CD4-positive, alpha-beta T cell (primary cell): ENCODE data around the gene EXO1. TPM values are rescaled to one million over a fixed set of nuclear protein-coding genes. Genes with fewer than 3 reads are reported as not detected.

ENCODE experiments used
- ATAC-seq: fragments of 200-7000 bp; cut with Tn5 transposase; one replicate; pipeline ENCODE4 v1.10.0; 2022; ENCODE audit warnings: mild to moderate bottlenecking; ENCODE audit not compliant: poor library complexity
- CTCF ChIA-PET: fragments of 350-600 bp; sonication (Branson Sonifier 250); formaldehyde crosslinking; loops from one replicate; lab custom pipeline; 2021; ENCODE audit warnings: antibody characterized with exemption, inconsistent platforms; lab: Charles Lee
- POLR2A ChIA-PET: fragments of 350-600 bp; sonication (Branson Sonifier 250); formaldehyde crosslinking; loops from one replicate; lab custom pipeline; 2021; ENCODE audit warnings: antibody characterized with exemption, inconsistent platforms; lab: Charles Lee
- DNase-seq, 14 experiments: peaks; one replicate each; pipeline ENCODE4 v3.0.0-alpha.2; 2013 to 2020; ENCODE audit warnings: mixed read lengths in 2 of 14
- H3K27ac ChIP-seq, 2 donors: one replicate each; pipeline versions ENCODE4 v1.5.1 to v1.7.0; 2013; ENCODE audit warnings: low read length in 2 of 2, low read depth in 1 of 2, mild to moderate bottlenecking in 1 of 2
- H3K27me3 ChIP-seq, 2 experiments: 1 replicate in 1 of 2; 2 replicates in 1 of 2; pipeline versions ENCODE4 v1.6.1 to v1.7.0; 2013; ENCODE audit warnings: low read length in 2 of 2, control low read depth in 1 of 2, mild to moderate bottlenecking in 1 of 2, moderate library complexity in 1 of 2; ENCODE audit not compliant: insufficient read depth in 2 of 2, control insufficient read depth in 1 of 2
- H3K36me3 ChIP-seq: one replicate; pipeline ENCODE4 v1.6.1; 2013; ENCODE audit warnings: low read length, control low read depth; ENCODE audit not compliant: insufficient read depth
- H3K4me1 ChIP-seq: one replicate; pipeline ENCODE4 v1.6.1; 2013; ENCODE audit warnings: low read length, control low read depth; ENCODE audit not compliant: insufficient read depth
- H3K4me3 ChIP-seq: one replicate; pipeline ENCODE4 v1.5.1; 2013; ENCODE audit warnings: mild to moderate bottlenecking, low read length, moderate library complexity
- H3K9me3 ChIP-seq, 2 experiments: 1 replicate in 1 of 2; 2 replicates in 1 of 2; pipeline versions ENCODE4 v1.6.1 to v1.7.0; 2013; ENCODE audit warnings: low read length in 2 of 2, mild to moderate bottlenecking in 2 of 2, control low read depth in 1 of 2, moderate library complexity in 1 of 2; ENCODE audit not compliant: control insufficient read depth in 1 of 2, insufficient read depth in 1 of 2
- H3K27ac Mint-ChIP-seq: one replicate; pipeline ENCODE4 v1.8.0; 2020; ENCODE audit warnings: mixed read lengths
- H3K27me3 Mint-ChIP-seq: one replicate; pipeline ENCODE4 v1.8.0; 2021; ENCODE audit warnings: mixed read lengths
- H3K36me3 Mint-ChIP-seq: one replicate; pipeline ENCODE4 v1.8.0; 2021; ENCODE audit warnings: low read depth, mixed read lengths
- H3K4me1 Mint-ChIP-seq: one replicate; pipeline ENCODE4 v1.8.0; 2021; ENCODE audit warnings: low read depth, mixed read lengths
- H3K4me3 Mint-ChIP-seq: one replicate; pipeline ENCODE4 v1.8.0; 2020; ENCODE audit warnings: mild to moderate bottlenecking, mixed read lengths
- H3K9me3 Mint-ChIP-seq: one replicate; pipeline ENCODE4 v1.8.0; 2020; ENCODE audit warnings: mixed read lengths
- intact Hi-C, 2 experiments: fragments of 100-400 bp; cut with DNase I in 1 of 2; cut with micrococcal nuclease in 1 of 2; formaldehyde crosslinking; loops; one replicate each; pipeline versions ENCODE4 v1.15.1 to v1.9.0; 2023 to 2025; cut with DNase I, micrococcal nuclease
- total RNA-seq, 174 experiments: library from RNA in 2 of 174; stranded (reverse) in 2 of 174; gene quantifications; one replicate each; pipeline ENCODE4 v1.2.3 and lab custom pipeline; 2021 to 2026
- TF ChIP-seq, protein P1 (sequence below): fragments of 200-600 bp; IDR thresholded peaks from one replicate; pipeline ENCODE4 v1.8.0; 2022; ENCODE audit warnings: antibody characterized with exemption, mild to moderate bottlenecking

EXO1 gene
- total RNA-seq, 2 experiments from 2014 or later = 0.25 to 1.1 TPM

DNA sequence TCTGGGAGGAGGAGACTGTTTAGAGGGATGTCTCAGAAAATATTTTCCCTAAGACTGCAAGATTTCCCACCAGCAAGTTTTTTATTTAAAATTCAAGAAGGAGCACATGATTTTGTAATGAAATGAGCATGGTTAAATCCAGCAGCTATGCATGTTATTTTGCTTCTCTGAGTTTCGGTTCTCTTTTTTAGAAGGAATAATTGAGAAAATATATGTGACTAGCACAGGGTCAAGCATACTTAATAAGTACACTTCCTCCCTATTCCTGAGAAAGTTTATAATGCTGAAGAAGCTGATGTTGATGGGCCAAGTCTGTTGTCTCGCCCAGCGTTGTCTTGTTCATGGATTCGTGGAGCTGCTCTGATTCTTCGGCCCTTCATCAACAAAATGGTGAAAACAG is 51.2 kb downstream of the EXO1 start:
- Mint-ChIP-seq H3K4me1 (no peaks in the 10 kb centered on the region), H3K4me3 (no peak overlapping the region), H3K27me3 (no peaks in the 10 kb centered on the region), H3K9me3 (no peaks in the 10 kb centered on the region), H3K27ac (no peak overlapping the region), H3K36me3 (no peaks in the 10 kb centered on the region)
- intact Hi-C loops = loop anchor here (5.0 to 10.0 kb wide), 3 partner anchors 287 to 1426 kb away; partner anchors contain the start of gene KMO (in 1 of the 2)
- TF ChIP-seq, protein P1, sequence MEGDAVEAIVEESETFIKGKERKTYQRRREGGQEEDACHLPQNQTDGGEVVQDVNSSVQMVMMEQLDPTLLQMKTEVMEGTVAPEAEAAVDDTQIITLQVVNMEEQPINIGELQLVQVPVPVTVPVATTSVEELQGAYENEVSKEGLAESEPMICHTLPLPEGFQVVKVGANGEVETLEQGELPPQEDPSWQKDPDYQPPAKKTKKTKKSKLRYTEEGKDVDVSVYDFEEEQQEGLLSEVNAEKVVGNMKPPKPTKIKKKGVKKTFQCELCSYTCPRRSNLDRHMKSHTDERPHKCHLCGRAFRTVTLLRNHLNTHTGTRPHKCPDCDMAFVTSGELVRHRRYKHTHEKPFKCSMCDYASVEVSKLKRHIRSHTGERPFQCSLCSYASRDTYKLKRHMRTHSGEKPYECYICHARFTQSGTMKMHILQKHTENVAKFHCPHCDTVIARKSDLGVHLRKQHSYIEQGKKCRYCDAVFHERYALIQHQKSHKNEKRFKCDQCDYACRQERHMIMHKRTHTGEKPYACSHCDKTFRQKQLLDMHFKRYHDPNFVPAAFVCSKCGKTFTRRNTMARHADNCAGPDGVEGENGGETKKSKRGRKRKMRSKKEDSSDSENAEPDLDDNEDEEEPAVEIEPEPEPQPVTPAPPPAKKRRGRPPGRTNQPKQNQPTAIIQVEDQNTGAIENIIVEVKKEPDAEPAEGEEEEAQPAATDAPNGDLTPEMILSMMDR = no peak
- no peak for ATAC-seq
- H3K27me3 ChIP-seq = no peaks in the 10 kb centered on the region
- no peaks in the 10 kb centered on the region for H3K36me3 ChIP-seq
- H3K4me3 ChIP-seq = no peak overlapping the region
- ChIA-PET CTCF (no interaction called here), POLR2A (no interaction called here)
- H3K9me3 ChIP-seq = no peaks in the 10 kb centered on the region
- H3K27ac ChIP-seq = no peak overlapping the region
- DNase-seq = no peak
- H3K4me1 ChIP-seq = no peaks in the 10 kb centered on the region

DNA sequence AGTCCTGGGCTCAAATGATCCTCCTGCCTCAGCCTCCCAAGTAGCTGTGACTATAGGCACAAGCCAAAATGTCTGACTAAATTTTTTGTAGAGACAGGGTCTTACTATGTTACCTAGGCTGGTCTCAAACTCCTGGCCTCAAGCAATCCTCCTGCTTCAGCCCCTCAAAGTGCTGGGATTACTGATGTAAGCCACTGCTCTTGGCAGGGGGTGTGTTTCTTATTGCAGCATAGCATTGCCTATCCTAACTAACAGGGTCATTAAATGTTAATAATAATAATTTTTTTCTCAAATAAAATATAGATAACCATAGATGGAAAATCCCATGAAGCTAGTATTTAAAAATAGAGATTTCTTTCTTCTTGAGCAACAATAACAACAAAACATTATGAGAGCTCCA is 52.4 kb downstream of the EXO1 start:
- TF ChIP-seq, protein P1 = no peak
- no peaks in the 10 kb centered on the region for H3K9me3 ChIP-seq
- ChIA-PET CTCF (no interaction called here), POLR2A (no interaction called here)
- no peaks in the 10 kb centered on the region for H3K27me3 ChIP-seq
- DNase-seq = no peak
- intact Hi-C loops = no loop called here
- H3K36me3 Mint-ChIP-seq = no peaks in the 10 kb centered on the region
- no peak overlapping the region for H3K4me3 ChIP-seq
- H3K36me3 ChIP-seq = no peaks in the 10 kb centered on the region
- no peaks in the 10 kb centered on the region for H3K9me3 Mint-ChIP-seq
- no peak overlapping the region for H3K27ac Mint-ChIP-seq
- H3K4me1 ChIP-seq = no peaks in the 10 kb centered on the region
- no peak overlapping the region for H3K27ac ChIP-seq
- no peaks in the 10 kb centered on the region for H3K27me3 Mint-ChIP-seq
- no peak overlapping the region for H3K4me3 Mint-ChIP-seq
- H3K4me1 Mint-ChIP-seq = no peaks in the 10 kb centered on the region
- ATAC-seq = no peak

DNA sequence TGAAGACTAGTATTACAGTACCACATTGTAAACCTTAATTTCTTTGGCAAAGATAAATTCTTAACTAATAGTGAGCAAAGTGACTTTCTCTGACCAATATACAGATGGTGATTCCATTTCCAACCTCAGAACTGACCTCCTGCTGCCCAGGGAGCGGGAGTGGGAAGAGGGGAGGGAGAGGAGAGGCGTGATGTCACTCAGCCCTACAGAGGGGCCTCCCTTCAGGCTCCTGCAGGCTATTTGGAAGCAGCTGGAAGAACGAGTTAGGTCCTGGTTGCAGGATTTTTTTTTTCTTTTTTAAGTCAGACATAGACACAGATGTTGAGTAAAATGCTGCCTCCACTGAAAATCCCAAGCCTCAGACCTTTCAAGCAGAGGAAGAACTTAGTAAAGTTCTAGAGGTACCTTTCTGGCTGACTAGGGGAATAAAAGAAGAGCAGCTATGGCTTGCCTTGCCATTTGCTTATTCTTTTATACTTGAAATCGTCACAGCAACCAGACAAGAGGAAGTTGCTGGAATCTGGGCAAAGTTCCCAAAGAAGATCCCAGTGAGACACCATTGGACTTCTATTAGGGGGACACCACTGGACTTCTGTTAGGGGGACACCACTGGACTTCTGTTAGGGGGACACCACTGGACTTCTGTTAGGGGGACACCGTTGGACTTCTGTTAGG is 54.5 kb downstream of the EXO1 start:
- Histone ChIP-seq H3K4me3 (no peak overlapping the region), H3K36me3 (no peaks in the 10 kb centered on the region), H3K27ac (no peak overlapping the region), H3K4me1 (no peaks in the 10 kb centered on the region), H3K9me3 (no peaks in the 10 kb centered on the region), H3K27me3 (no peaks in the 10 kb centered on the region)
- Mint-ChIP-seq H3K36me3 (no peaks in the 10 kb centered on the region), H3K27ac (no peak overlapping the region), H3K9me3 (no peaks in the 10 kb centered on the region), H3K27me3 (no peaks in the 10 kb centered on the region), H3K4me1 (no peaks in the 10 kb centered on the region), H3K4me3 (no peak overlapping the region)
- DNase-seq (no peak), ATAC-seq (no peak)
- ChIA-PET POLR2A (no interaction called here), CTCF (no interaction called here)
- intact Hi-C loops = no loop called here
- TF ChIP-seq, protein P1 = no peak
